ENCODE data around the gene SYCP1. TPM values are rescaled to one million over a fixed set of nuclear protein-coding genes. Genes with fewer than 3 reads are reported as not detected.

Gene SYCP1
- total RNA-seq, 3 donors from 2014 or later: not detected

DNA sequence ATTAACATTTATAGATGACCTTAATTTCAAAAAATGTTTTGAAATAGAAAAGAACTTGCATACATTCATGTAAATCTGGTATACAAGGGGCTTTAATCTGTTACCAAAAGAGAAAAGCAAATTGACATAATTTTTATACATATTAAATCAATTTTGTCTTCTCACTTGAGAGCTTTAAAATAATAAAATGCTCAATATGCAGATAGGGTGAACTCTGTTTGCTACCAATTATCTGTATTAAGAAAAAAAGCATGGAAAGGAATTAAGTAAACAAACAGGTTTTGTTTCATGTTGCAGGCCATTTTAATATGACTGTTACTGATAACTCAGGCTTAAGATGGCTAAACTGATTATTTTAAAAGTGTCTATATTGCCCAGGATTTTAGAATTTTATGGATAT lies 168.9 kb downstream of the SYCP1 start:
- ATAC-seq: no peak
- intact Hi-C loops (cut with DNase I, micrococcal nuclease): no loop called here
- H3K9me3 ChIP-seq: no peaks in the 10 kb centered on the region
- TF ChIP-seq, protein P1, sequence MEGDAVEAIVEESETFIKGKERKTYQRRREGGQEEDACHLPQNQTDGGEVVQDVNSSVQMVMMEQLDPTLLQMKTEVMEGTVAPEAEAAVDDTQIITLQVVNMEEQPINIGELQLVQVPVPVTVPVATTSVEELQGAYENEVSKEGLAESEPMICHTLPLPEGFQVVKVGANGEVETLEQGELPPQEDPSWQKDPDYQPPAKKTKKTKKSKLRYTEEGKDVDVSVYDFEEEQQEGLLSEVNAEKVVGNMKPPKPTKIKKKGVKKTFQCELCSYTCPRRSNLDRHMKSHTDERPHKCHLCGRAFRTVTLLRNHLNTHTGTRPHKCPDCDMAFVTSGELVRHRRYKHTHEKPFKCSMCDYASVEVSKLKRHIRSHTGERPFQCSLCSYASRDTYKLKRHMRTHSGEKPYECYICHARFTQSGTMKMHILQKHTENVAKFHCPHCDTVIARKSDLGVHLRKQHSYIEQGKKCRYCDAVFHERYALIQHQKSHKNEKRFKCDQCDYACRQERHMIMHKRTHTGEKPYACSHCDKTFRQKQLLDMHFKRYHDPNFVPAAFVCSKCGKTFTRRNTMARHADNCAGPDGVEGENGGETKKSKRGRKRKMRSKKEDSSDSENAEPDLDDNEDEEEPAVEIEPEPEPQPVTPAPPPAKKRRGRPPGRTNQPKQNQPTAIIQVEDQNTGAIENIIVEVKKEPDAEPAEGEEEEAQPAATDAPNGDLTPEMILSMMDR (IDR thresholded peaks at IDR 0.05): no peak
- no peak for DNase-seq
- no peak overlapping the region for H3K4me3 ChIP-seq
- no peaks in the 10 kb centered on the region for H3K4me1 ChIP-seq (ENCODE audit: low read depth)
- no peaks in the 10 kb centered on the region for H3K36me3 ChIP-seq (ENCODE audit: low read depth)

DNA sequence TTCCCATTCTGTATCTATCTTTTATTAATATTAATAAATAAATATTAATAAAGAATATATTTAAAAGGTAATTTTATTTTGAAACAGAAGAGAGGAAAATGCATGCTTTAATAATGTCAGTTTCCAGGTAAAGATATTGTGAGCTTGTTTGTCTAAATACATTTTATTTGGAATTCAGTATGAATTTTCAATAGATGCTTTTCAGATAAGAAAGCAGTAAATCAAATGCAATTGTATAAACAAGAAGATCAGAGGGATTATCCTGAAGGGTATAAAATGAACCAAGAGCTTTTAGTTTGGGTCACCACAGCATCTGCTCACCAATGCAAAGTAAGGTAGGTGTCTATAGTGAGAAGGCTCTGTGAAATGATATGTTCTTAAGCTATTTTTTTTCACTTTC lies 174.9 kb downstream of the SYCP1 start, which contains the start of gene TSHB:
Gene TSHB, plus strand, starts transcription at position 301 of the 400 bp plus-strand sequence. CDS start 3,537 bp downstream, outside the sequence.
- intact Hi-C loops (cut with DNase I, micrococcal nuclease): no loop called here
- TF ChIP-seq, protein P1 (IDR thresholded peaks at IDR 0.05): no peak
- no peak for ATAC-seq
- no peak for DNase-seq
- no peaks in the 10 kb centered on the region for H3K36me3 ChIP-seq (ENCODE audit: low read depth)
- no peaks in the 10 kb centered on the region for H3K4me1 ChIP-seq (ENCODE audit: low read depth)
- no peaks in the 10 kb centered on the region for H3K9me3 ChIP-seq
- H3K4me3 ChIP-seq: no peak within 1 kb of the TSS

- DNase-seq (no peak), ATAC-seq (no peak)
- H3K9me3 ChIP-seq: no peaks in the 10 kb centered on the region
- TF ChIP-seq, protein P1 (IDR thresholded peaks at IDR 0.05): no peak
- no peak overlapping the region for H3K4me3 ChIP-seq
- no peaks in the 10 kb centered on the region for H3K36me3 ChIP-seq (ENCODE audit: low read depth)
- no peaks in the 10 kb centered on the region for H3K4me1 ChIP-seq (ENCODE audit: low read depth)
- intact Hi-C loops (cut with DNase I, micrococcal nuclease): no loop called here
These were observed 176.9 kb downstream of the SYCP1 start for GRCh38 chr1:115031595-115031994.

- Histone ChIP-seq H3K36me3 (ENCODE audit: low read depth) (no peaks in the 10 kb centered on the region), H3K4me1 (ENCODE audit: low read depth) (no peaks in the 10 kb centered on the region), H3K4me3 (no peak overlapping the region), H3K9me3 (no peaks in the 10 kb centered on the region)
- intact Hi-C loops (cut with DNase I, micrococcal nuclease): no loop called here
- DNase-seq (no peak), ATAC-seq (no peak)
- TF ChIP-seq, protein P1 (IDR thresholded peaks at IDR 0.05): no peak
These were observed 181.0 kb downstream of the SYCP1 start for GRCh38 chr1:115035652-115036051.

GRCh38 chr1:115036814-115037507 lies 182.3 kb downstream of the SYCP1 start:
- Histone ChIP-seq H3K4me3 (no peak overlapping the region), H3K9me3 (no peaks in the 10 kb centered on the region), H3K4me1 (ENCODE audit: low read depth) (no peaks in the 10 kb centered on the region), H3K36me3 (ENCODE audit: low read depth) (no peaks in the 10 kb centered on the region)
- intact Hi-C loops (cut with DNase I, micrococcal nuclease): no loop called here
- DNase-seq: no peak
- no peak for ATAC-seq
- TF ChIP-seq, protein P1 (IDR thresholded peaks at IDR 0.05): no peak

Data from mucosa of descending colon (tissue), 3 donors.